Medulla oblongata (tissue), 1 donor: ENCODE measurements around the gene PIK3IP1.
A peak's percentile ranks its signal among the peaks of the same experiment; 100 is the strongest.

Source experiments
- DNase-seq: peaks from one replicate; pipeline ENCODE4 v3.0.0-alpha.2; 2015; ENCODE audit errors: extremely low spot score

PIK3IP1 gene

DNA sequence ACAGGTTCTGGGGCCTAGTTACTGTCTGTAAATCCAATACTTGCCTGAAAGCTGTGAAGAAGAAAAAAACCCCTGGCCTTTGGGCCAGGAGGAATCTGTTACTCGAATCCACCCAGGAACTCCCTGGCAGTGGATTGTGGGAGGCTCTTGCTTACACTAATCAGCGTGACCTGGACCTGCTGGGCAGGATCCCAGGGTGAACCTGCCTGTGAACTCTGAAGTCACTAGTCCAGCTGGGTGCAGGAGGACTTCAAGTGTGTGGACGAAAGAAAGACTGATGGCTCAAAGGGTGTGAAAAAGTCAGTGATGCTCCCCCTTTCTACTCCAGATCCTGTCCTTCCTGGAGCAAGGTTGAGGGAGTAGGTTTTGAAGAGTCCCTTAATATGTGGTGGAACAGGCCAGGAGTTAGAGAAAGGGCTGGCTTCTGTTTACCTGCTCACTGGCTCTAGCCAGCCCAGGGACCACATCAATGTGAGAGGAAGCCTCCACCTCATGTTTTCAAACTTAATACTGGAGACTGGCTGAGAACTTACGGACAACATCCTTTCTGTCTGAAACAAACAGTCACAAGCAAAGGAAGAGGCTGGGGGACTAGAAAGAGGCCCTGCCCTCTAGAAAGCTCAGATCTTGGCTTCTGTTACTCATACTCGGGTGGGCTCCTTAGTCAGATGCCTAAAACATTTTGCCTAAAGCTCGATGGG, 13.5 kb downstream of the PIK3IP1 start:
- no peak for DNase-seq

- no peak for DNase-seq
These were observed 14.1 kb downstream of the PIK3IP1 start for GRCh38 chr22:31278151-31278621.

DNA sequence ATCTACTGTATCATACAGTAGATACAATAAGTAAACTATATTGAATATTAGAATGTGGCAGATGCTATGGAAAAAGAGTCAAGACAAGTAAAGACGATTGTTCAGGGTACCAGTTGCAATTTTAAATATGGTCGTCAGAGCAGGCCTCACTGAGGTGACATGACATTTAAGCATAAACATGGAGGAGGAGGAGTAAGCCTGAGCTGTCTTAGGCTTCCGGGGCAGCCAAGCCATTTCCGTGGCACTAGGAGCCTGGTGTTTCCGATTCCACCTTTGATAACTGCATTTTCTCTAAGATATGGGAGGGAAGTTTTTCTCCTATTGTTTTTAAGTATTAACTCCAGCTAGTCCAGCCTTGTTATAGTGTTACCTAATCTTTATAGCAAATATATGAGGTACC, 14.5 kb downstream of the PIK3IP1 start:
- no peak for DNase-seq

GRCh38 chr22:31276426-31277167, 15.7 kb downstream of the PIK3IP1 start:
- no peak for DNase-seq

- no peak for DNase-seq
These were observed 16.7 kb downstream of the PIK3IP1 start for GRCh38 chr22:31275576-31275975.

- DNase-seq = no peak
These were observed 17.3 kb downstream of the PIK3IP1 start for GRCh38 chr22:31275018-31275417.

DNA sequence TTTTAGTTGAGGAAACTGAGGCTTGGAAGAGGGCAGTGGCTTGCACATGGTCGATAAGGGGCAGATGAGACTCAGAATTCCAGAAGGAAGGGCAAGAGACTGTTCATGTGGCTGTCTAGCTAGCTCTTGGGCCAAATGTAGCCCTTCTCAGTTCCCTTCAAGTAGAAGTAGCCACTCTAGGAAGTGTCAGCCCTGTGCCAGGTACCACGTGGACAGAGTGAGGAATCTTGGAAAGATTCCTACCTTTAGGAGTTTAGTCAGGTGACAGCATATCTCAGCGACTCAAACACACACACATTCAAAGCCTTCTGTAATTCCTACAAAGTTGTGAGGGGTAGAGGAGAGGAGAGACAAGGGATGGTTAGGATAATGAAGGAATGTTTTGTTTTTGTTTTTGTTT, 18.3 kb downstream of the PIK3IP1 start:
- no peak for DNase-seq

GRCh38 chr22:31272522-31273446, 19.5 kb downstream of the PIK3IP1 start:
- DNase-seq = peak; percentile 86

GRCh38 chr22:31271485-31271884, 20.8 kb downstream of the PIK3IP1 start:
- DNase-seq = no peak

GRCh38 chr22:31271026-31271425, 21.3 kb downstream of the PIK3IP1 start:
- DNase-seq = no peak

DNA sequence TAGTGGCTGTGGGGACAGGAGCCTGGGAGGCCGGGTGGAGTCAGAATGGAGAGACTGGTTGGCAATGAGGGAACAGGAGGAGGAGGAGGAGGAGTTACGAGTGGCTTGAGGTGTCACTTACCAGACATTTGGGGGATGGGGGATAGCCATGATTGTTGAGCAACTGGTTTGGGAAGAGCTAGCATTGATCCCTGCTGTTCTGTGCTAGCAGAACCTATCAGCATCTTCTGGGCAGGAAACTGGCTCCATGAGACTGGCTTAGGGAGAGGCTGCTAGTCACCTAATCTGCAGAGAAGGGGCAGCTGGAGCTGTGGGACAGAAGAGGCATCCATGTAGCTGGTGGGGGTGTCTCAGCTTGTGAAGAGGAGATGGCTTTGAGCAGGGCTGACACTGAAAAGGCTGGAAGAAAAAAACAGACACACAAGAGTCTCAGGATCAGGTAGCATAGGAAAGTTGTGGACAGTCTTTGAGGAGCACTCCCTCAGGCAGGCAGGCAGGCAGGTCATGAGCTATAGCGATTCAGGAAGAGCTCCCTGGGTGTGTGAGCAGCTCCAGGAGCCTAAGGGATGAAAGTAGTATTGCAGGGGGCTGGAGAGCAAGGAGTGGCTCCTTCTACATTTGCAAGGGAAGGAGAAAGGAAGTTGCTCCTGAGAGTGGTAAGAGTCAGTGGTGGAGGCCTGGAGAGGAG, 22.3 kb downstream of the PIK3IP1 start:
- DNase-seq = no peak

DNA sequence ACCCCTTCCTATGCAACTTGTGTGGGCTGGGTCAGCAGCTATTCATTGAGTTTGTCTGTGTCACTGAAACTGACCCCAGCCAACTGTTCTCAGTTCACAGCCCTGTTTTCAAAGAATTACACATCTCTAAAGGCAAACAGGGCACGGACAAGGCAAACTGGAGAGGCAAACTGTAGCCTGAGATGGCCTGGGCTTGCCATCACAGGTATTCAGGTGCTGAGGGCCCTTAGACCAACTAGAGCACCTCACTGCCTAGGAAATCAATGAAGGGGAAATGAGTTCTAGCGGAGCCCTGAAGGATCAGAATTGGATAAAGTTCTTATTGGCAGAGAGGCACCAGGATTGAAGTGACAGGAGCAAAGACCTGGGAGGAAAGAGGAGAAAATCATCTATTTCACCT, 24.0 kb downstream of the PIK3IP1 start:
- no peak for DNase-seq

GRCh38 chr22:31263896-31264640, 28.2 kb downstream of the PIK3IP1 start:
- DNase-seq = no peak

DNA sequence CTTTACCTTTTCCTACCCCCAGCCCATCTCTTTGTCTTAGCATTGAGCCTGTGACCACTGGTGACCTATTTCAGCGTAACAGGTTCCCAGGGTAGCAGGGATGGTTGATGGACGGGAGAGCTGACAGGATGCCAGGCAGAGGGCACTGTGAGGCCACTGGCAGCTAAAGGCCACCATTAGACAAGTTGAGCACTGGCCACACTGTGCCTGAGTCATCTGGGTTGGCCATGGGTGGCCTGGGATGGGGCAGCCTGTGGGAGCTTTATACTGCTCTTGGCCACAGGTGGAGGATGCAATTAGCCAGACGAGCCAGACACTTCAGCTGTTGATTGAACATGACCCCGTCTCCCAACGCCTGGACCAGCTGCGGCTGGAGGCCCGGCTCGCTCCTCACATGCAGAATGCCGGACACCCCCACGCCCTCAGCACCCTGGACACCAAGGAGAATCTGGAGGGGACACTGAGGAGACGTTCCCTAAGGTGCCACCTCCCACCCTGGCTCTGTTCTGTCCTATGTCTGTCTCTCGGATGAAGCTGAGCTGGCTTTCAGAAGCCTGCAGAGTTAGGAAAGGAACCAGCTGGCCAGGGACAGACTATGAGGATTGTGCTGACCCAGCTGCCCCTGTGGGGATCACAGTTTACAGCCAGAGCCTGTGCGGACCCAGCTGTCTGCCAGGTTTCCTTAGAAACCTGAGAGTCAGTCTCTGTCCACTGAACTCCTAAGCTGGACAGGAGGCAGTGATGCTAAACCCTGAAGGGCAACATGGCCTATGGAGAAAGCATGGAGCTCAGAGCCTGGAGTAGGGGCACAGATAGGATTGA, 29.8 kb downstream of the PIK3IP1 start:
- no peak for DNase-seq

- no peak for DNase-seq
These were observed 31.8 kb downstream of the PIK3IP1 start for GRCh38 chr22:31260474-31260856.

- DNase-seq = no peak
These were observed 32.4 kb downstream of the PIK3IP1 start for GRCh38 chr22:31259798-31260473.

DNA sequence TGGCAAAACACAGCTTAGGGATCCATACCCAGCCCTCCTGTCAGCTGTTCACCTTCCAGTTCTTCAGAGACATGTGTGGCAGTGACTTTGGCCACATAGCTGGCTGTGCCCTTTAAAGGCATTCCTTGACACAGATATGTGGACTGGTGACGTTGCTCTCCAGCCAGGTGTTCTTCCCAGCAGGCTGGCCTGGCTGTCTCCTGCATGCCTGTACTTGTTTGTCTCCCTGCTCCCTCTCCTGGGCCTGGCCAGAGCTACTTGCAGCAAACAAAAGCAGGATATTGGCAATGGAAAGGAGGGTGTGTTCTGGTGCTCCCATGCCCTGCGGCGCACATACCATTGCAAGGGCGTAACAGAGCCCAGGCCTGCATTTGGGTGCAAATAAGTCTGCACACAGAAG, 38.3 kb downstream of the PIK3IP1 start:
- DNase-seq = no peak

DNA sequence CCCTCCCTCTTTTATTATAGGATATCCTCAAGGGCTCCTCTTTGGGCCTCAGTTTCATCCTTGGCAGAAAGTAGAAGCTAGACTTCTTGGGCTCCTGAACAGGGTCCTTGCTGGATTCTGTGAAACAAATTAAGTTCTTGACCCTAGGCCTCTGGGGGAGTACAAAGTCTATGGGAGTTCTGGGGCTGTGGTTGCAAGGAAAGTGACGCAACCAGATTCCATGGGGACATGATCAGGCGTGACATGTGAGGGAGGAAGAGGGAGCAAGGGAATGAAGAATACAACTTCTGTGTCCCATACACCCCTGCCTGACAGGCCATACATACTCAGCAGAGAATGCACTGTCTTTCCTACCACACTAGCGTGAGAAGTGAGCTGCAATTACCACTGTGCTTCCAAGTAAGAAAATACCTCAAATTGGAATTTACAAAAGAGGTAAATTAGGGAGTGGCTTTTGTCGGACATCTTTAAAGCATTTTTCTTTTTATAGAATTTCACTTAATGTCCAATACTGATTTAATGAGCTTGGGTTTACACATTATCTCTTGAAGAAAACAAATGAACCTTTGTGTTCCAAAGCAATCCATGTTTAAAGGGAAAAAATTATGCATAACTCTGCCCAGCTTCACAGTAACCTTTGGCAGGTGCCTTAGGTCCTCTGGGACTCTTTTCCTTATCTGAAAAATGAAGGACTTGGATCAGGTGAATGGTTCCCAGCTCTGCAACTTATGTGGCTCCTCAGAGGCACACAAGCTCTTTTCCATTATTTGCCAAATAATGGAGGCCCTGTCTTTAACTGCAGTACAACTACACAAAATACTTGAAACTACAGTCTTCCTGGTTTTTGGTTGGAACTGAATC, 41.3 kb downstream of the PIK3IP1 start:
- DNase-seq = no peak
